ENCODE measurements around the gene EXOG. TPM values are rescaled to one million over a fixed set of nuclear protein-coding genes. Genes with fewer than 3 reads are reported as not detected.

EXOG gene
- total RNA-seq, 1 experiment from 2014 or later: 13.7 TPM

GRCh38 chr3:38478901-38479300 lies 17.2 kb upstream of the EXOG start (continued):
- TF ChIP-seq E2F4 (CRISPR knock-in tag; IDR thresholded peaks at IDR 0.05; ENCODE audit: borderline replicate concordance, low read depth) (no peak), JUN (CRISPR knock-in tag; IDR thresholded peaks at IDR 0.05) (no peak), ATF1 (CRISPR knock-in tag; IDR thresholded peaks at IDR 0.05) (no peak), ZNF425 (CRISPR knock-in tag; conservative IDR thresholded peaks at IDR 0.05) (no peak), IRF2 (CRISPR knock-in tag; IDR thresholded peaks at IDR 0.05; ENCODE audit: borderline replicate concordance, low read depth) (no peak)

GRCh38 chr3:38479431-38480092 lies 16.6 kb upstream of the EXOG start:
- no peak overlapping the region for H3K4me3 Mint-ChIP-seq
- DNase-seq (ENCODE audit: low spot score) (peak; percentile 47), ATAC-seq (peak; percentile 76)
- H3K27me3 Mint-ChIP-seq (ENCODE audit: low read depth): no peaks in the 10 kb centered on the region
- ChIA-PET CTCF (interaction anchor here (0.6 to 1.9 kb wide), 8 partner anchors 10 to 502 kb away, joined by 3 to 6 read pairs (median 3); partner anchors contain the start of gene XYLB), POLR2A (no interaction called here)
- peaks cover 52% of the 10 kb centered on the region for H3K36me3 Mint-ChIP-seq
- peak; percentile 28; the same call in 1 of the 2 replicates for TF ChIP-seq CTCF (IDR thresholded peaks at IDR 0.05)
- no peak for TF ChIP-seq NR1H2 (CRISPR knock-in tag; IDR thresholded peaks at IDR 0.05)
- no peak for TF ChIP-seq E2F4 (CRISPR knock-in tag; IDR thresholded peaks at IDR 0.05; ENCODE audit: borderline replicate concordance, low read depth)
- TF ChIP-seq JAZF1 (CRISPR knock-in tag; IDR thresholded peaks at IDR 0.05): no peak
- no peak for TF ChIP-seq ZNF396 (CRISPR knock-in tag; IDR thresholded peaks at IDR 0.05; ENCODE audit: borderline replicate concordance)
- TF ChIP-seq PRRX2 (CRISPR knock-in tag; IDR thresholded peaks at IDR 0.05): no peak
- H3K27ac Mint-ChIP-seq: no peak overlapping the region
- no peaks in the 10 kb centered on the region for H3K9me3 Mint-ChIP-seq
- peaks cover 10% of the 10 kb centered on the region for H3K4me1 Mint-ChIP-seq

- Mint-ChIP-seq H3K4me3 (no peak overlapping the region), H3K27me3 (ENCODE audit: low read depth) (no peaks in the 10 kb centered on the region), H3K9me3 (no peaks in the 10 kb centered on the region), H3K36me3 (peaks cover 57% of the 10 kb centered on the region), H3K4me1 (peaks cover 10% of the 10 kb centered on the region), H3K27ac (no peak overlapping the region)
- ChIA-PET POLR2A (no interaction called here), CTCF (interaction anchor here (0.7 to 1.9 kb wide), 5 partner anchors 27 to 503 kb away, joined by 3 to 6 read pairs (median 3); partner anchors contain the start of gene XYLB)
- TF ChIP-seq CTCF (IDR thresholded peaks at IDR 0.05): 0 out of 2 replicates have a peak, but pooled peaks have one; percentile 5
- TF ChIP-seq ZNF532 (CRISPR knock-in tag; IDR thresholded peaks at IDR 0.05; ENCODE audit: borderline replicate concordance): no peak
- TF ChIP-seq TCF7 (CRISPR knock-in tag; IDR thresholded peaks at IDR 0.05; ENCODE audit: low read depth): no peak
- no peak for TF ChIP-seq NFE2L1 (CRISPR knock-in tag; IDR thresholded peaks at IDR 0.05)
- ATAC-seq (no peak), DNase-seq (ENCODE audit: low spot score) (no peak)
These were observed 16.1 kb upstream of the EXOG start for GRCh38 chr3:38480093-38480445.

Measured in WTC11 (cell line).